ENCODE measurements around the gene ASPRV1. TPM values are rescaled to one million over a fixed set of nuclear protein-coding genes. Genes with fewer than 3 reads are reported as not detected.

Gene ASPRV1
- total RNA-seq, 1 experiment from 2014 or later = 1.3 TPM

DNA sequence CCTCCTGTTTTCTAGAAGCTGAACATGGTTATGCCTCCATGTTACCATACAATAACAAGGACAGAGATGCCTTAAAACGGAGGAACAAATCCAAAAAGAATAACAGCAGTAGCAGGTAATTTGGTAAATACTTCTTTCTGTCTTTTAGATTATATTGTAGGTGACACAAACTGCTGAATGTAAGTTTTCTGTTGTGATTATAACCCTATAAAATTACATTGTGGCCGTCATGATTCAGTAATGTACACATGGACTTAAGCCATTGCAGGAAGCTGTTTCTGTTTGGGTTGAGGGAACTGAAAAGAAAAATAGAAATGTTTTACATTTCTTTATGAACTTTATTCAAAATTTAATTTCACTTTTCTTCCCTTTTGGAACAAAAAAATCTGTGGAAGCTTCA lies 45.3 kb downstream of the ASPRV1 start:
- no peak for DNase-seq (ENCODE audit: low spot score)
- in situ Hi-C loops (cut with HindIII; ENCODE audit: low sequenced_read_pairs) = no loop called here

DNA sequence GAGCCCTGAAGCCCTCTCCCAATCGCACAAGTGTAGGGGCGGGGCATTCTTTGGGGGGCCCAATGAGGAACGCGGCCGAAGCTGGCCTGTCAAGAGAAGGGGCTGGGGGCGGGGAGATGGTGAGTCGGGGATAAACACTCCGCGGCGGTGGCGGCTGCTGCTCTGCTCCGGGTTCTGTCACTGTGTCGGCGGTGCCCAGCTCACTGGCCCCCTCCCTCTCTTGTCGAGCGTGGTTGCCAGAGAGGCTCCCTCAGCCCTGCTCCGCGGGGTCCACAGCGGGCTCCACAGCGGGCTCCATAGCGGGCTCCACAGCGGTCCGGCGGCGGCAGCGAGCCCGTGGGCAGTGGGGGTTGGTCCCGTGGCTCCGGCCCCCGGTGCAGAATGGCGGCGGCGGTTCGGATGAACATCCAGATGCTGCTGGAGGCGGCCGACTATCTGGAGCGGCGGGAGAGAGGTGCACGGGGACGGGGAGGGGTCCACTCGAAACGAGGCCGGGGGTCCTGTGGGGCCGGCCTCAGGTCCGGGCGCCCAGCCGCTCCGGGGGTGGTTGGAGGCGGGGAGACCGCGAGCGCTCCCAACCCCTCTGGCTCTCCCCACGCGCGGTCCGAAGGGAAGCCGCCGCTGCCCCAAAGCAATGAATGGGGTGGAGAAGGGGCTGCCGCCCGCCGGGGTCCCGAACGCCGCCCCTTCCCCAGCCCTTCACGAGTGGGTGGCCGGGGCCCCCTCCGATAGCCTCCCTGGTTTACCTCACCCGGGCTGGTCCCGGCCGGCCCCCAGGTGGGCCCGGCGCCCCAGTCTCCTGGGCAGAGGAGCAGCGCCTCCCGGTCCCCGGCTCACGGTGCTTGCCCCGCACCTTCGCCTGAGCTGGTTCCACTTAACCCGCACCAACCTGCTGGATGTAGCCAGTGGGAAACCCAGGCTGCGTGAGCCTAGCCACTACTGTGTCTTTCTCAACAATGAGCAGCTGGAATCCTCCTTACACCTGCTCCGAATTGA lies 46.2 kb downstream of the ASPRV1 start, which contains the start of gene MXD1:
MXD1 (plus strand) TSS at position 160 of the 996 bp plus-strand sequence; CDS start at position 382, 222 bp downstream.
- peak; percentile 40 for DNase-seq (ENCODE audit: low spot score)
- in situ Hi-C loops (cut with HindIII; ENCODE audit: low sequenced_read_pairs) = no loop called here

DNA sequence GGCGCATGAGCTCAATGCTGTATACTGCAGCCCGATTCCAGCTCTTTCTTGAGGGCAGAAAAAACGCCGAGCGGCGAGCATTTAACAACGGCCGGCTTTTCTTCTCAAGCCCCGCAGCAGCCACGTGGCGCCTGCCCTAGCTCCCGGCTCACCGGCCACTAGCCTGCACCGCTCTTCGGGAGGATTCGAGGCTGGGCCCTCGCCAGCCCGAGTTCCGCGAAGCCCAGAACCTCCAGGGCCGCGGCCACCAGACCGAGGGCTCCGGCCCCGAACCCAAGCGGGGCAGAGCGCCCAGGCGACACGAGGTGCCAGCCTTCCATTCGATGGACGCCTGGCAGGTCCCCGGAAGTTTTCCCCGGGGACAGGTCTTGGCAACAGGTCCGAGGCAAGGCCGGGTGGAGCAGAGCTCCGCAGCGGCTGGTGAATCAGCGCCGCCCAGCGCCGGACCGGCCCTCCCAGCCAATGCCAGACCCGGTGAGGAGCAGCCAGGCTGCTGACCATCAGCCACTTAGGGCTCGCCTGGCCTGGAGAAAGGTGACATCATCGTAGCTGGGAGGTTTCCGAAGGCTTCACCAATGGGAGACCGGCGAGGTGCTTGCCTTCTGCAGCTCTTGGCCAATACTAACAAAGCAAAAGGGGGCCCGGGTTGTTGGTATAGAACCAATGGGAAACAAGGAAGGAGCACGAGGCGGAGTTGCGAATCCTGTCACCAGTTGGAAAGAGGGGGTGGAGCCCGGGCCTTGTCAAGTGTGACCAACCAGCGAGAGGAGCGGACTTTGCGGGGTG lies 47.1 kb downstream of the ASPRV1 start:
- DNase-seq (ENCODE audit: low spot score) = peak; percentile 100
- in situ Hi-C loops (cut with HindIII; ENCODE audit: low sequenced_read_pairs) = no loop called here

DNA sequence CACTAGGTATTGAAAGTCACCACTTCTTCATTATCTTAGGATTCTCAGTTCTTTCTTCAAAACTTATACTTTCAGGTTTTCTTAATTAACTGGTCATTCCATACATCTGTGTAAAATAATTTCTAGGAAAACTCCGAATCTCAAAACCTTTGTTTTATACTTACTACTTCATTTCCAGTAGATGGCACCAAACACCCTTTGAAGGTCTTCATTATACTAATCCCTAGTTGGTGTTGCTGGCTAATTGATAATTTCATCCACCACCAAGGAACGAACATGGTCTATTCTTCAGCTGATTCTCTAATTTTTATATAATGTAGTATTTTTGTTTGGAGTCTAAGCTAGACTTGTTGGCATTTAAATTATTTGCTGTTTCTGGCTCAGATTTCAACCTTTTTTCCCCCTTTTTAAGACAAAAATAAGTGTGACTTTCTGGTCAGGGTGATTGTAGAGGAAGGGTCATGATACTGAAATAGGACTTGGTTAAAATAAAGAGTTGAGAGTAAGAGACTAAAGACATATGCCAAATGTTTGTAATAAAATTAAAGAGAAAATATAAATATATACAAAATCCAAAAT lies 49.4 kb downstream of the ASPRV1 start:
- peak; percentile 77 for DNase-seq (ENCODE audit: low spot score)
- in situ Hi-C loops (cut with HindIII; ENCODE audit: low sequenced_read_pairs) = no loop called here

Other genes starting within 250 kb of the ASPRV1 start
- 64.8 and 85.8 TPM in 2 replicates for gene ANXA4, start 219.5 kb downstream of the ASPRV1 start, total RNA-seq (2014; rRNA removed; shearing (Covaris generic))
- gene GMCL1, start 132.0 kb downstream of the ASPRV1 start, total RNA-seq (2014; rRNA removed; shearing (Covaris generic)) = 10.2 and 15.9 TPM in 2 replicates
- gene SNRNP27, start 67.7 kb downstream of the ASPRV1 start, total RNA-seq (2014; rRNA removed; shearing (Covaris generic)) = 51.7 and 63.0 TPM in 2 replicates
- 4.8 and 5.2 TPM in 2 replicates for gene MXD1, start 46.5 kb downstream of the ASPRV1 start, total RNA-seq (2014; rRNA removed; shearing (Covaris generic))
- 150 and 167 TPM in 2 replicates for gene PCBP1, start 125.8 kb upstream of the ASPRV1 start, total RNA-seq (2014; rRNA removed; shearing (Covaris generic))
- gene C2orf42, start 229.4 kb upstream of the ASPRV1 start, total RNA-seq (2014; rRNA removed; shearing (Covaris generic)) = 5.3 and 6.8 TPM in 2 replicates

All from G401 (cell line).